Gastroesophageal sphincter (tissue), 3 donors: ENCODE results near the gene POM121.
A peak's percentile ranks its signal among the peaks of the same experiment; 100 is the strongest.
"Not testable (repeated sequence)": the region's sequence is repeated elsewhere in the genome, so short reads cannot be mapped to it uniquely, and the experiment has no call there.

Source experiments
- CTCF ChIP-seq, 4 experiments: fragments of 200-600 bp in 2 of 4; fragments of 450-650 bp in 2 of 4; sonication (generic) in 1 of 4; IDR thresholded peaks; one replicate each; pipeline ENCODE4 v1.5.1; 2017 to 2019; ENCODE audit warnings: antibody characterized with exemption in 4 of 4, mild to moderate bottlenecking in 2 of 4, moderate library complexity in 2 of 4
- POLR2A ChIP-seq, 2 donors: fragments of 450-650 bp; IDR thresholded peaks; one replicate each; pipeline ENCODE4 v1.6.1; 2017; ENCODE audit warnings: antibody characterized with exemption in 2 of 2, mild to moderate bottlenecking in 2 of 2, moderate library complexity in 1 of 2

GRCh38 chr7:72946130-72946745 lies 21.3 kb downstream of the POM121 start:
- TF ChIP-seq CTCF (IDR thresholded peaks at IDR 0.05), result peak in 2 of 4 experiments; percentile 33 to 36
- TF ChIP-seq POLR2A (IDR thresholded peaks at IDR 0.05), result not testable (repeated sequence)
